Mononuclear cell (primary cell): ENCODE results near the gene TBX15. TPM values are rescaled to one million over a fixed set of nuclear protein-coding genes. Genes with fewer than 3 reads are reported as not detected.

Experiments
- total RNA-seq: library from RNA; depleted of rRNA; stranded (reverse); fragments of >200 nt; gene quantifications from one replicate; pipeline ENCODE4 v1.2.3, GENCODE V29; 2012

Gene TBX15
- total RNA-seq, 1 donor, result 0.21 TPM

Other genes with a start within 250 kb of the TBX15 start
- gene WARS2, start 152.3 kb upstream of the TBX15 start, total RNA-seq, result 30.1 TPM